Heart left ventricle (tissue), 13 donors: ENCODE results near the gene PKDCC.

Experiments
- POLR2A ChIP-seq, 2 donors: fragments of 450-650 bp; IDR thresholded peaks; one replicate each; pipeline ENCODE4 v1.6.1; 2017; ENCODE audit warnings: antibody characterized with exemption in 2 of 2, mild to moderate bottlenecking in 2 of 2, moderate library complexity in 2 of 2
- TF ChIP-seq, protein P1 (sequence below), 12 donors: fragments of 200-600 bp; sonication (generic) in 4 of 12; IDR thresholded peaks; one replicate each; pipeline versions ENCODE4 v1.5.0 to v1.8.0; 2018 to 2022; ENCODE audit warnings: antibody characterized with exemption in 12 of 12, mild to moderate bottlenecking in 5 of 12
- donor health status: ischemic (EF 13 %, LVEDD 7.1; RV severe dilation, severe dysfunction).
- donor health status: DM: no; HTN: yes; CAD: no.
- donor health status: DM: no; HTN: no; CAD: no.
- donor health status: ischemic (EF 25% LVEDD 6.9; RV normal size, moderate dysfunction).
- donor health status: ischemic (EF 25% LVEDD 5.7; RV mildly dilated, moderate dysfunction).
- donor health status: ischemic (EF 35%, LVEDD 5.7; RV mildly dilated, moderate dysfunction).
- donor health status: nonischemic (EF 11% LVEDD 7.7; RV severe dilation, severe dysfunction).
- donor health status: DM: yes; HTN: yes; CAD: no.
- donor health status: PGD.
- donor health status: ischemic (EF 29% LVEDD 5.4; RV normal size, mild dysfunction).
- donor health status: nonischemic (EF 23%, LVEDD 6.1; RV moderate dilation, normal function).

DNA sequence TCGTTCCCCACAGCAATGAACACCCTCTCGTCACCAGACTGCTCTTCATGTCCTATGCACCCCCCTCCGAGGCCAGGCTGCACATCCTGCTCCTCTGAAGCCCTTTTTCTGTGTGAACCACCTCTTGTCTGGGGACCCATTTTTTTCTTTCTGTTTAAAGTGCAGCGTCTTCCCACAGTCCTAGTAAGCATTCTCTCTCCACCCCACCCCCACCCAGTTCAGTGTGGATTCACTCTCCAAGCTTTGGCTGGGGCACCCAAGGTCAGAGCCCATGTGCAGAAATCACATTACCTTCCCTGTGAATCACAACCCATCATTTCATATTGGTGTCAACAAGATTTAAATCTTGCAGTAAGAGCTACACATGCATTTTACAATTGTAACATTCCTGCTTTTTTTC, 26.4 kb upstream of the PKDCC start:
- TF ChIP-seq, protein P1, sequence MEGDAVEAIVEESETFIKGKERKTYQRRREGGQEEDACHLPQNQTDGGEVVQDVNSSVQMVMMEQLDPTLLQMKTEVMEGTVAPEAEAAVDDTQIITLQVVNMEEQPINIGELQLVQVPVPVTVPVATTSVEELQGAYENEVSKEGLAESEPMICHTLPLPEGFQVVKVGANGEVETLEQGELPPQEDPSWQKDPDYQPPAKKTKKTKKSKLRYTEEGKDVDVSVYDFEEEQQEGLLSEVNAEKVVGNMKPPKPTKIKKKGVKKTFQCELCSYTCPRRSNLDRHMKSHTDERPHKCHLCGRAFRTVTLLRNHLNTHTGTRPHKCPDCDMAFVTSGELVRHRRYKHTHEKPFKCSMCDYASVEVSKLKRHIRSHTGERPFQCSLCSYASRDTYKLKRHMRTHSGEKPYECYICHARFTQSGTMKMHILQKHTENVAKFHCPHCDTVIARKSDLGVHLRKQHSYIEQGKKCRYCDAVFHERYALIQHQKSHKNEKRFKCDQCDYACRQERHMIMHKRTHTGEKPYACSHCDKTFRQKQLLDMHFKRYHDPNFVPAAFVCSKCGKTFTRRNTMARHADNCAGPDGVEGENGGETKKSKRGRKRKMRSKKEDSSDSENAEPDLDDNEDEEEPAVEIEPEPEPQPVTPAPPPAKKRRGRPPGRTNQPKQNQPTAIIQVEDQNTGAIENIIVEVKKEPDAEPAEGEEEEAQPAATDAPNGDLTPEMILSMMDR (IDR thresholded peaks at IDR 0.05), result no peak
- TF ChIP-seq POLR2A (IDR thresholded peaks at IDR 0.05), result no peak
